Subcutaneous abdominal adipose tissue (tissue), 5 donors: ENCODE measurements around the gene NGB.

Source experiments
- H3K27ac ChIP-seq: one replicate; pipeline ENCODE4 v1.7.0; 2013; ENCODE audit warnings: low read depth, mild to moderate bottlenecking, inconsistent platforms, low read length, moderate library complexity
- H3K27me3 ChIP-seq, 5 donors: one replicate each; pipeline ENCODE4 v1.7.0; 2013; ENCODE audit warnings: low read length in 5 of 5, inconsistent platforms in 1 of 5; ENCODE audit not compliant: control insufficient read depth in 5 of 5, insufficient read depth in 4 of 5
- H3K36me3 ChIP-seq, 5 donors: one replicate each; pipeline ENCODE4 v1.7.0; 2013; ENCODE audit warnings: low read length in 5 of 5; ENCODE audit not compliant: control insufficient read depth in 5 of 5, insufficient read depth in 5 of 5
- H3K4me1 ChIP-seq, 5 donors: one replicate each; pipeline ENCODE4 v1.7.0; 2013; ENCODE audit warnings: low read length in 5 of 5, mild to moderate bottlenecking in 3 of 5, moderate library complexity in 1 of 5; ENCODE audit not compliant: control insufficient read depth in 5 of 5, insufficient read depth in 5 of 5
- H3K4me3 ChIP-seq, 5 donors: one replicate each; pipeline ENCODE4 v1.7.0; 2013; ENCODE audit warnings: low read length in 5 of 5, low read depth in 1 of 5
- H3K9ac ChIP-seq, 5 donors: one replicate each; pipeline ENCODE4 v1.7.0; 2013; ENCODE audit warnings: low read length in 5 of 5, mild to moderate bottlenecking in 4 of 5, moderate library complexity in 3 of 5
- H3K9me3 ChIP-seq, 5 donors: one replicate each; pipeline ENCODE4 v1.7.0; 2013; ENCODE audit warnings: low read length in 5 of 5; ENCODE audit not compliant: control insufficient read depth in 5 of 5
- donor health status: healthy.
- donor health status: healthy.
- donor health status: healthy.
- donor health status: healthy.
- donor health status: healthy.

NGB gene

GRCh38 chr14:77267937-77268699 is 2.9 kb downstream of the NGB start:
- Histone ChIP-seq H3K4me3 (no peak overlapping the region), H3K36me3 (no peaks in the 10 kb centered on the region), H3K27me3 (peaks cover 21 to 33% (median 26%) of the 10 kb centered on the region in 5 donors), H3K27ac (no peak overlapping the region), H3K9me3 (peaks cover 3 to 14% (median 12%) of the 10 kb centered on the region in 5 donors), H3K9ac (no peak overlapping the region), H3K4me1 (peaks cover 0 to 2% (median 0%) of the 10 kb centered on the region in 5 donors)

GRCh38 chr14:77266336-77266735 is 4.7 kb downstream of the NGB start:
- H3K4me3 ChIP-seq = no peak overlapping the region
- no peak overlapping the region for H3K27ac ChIP-seq
- no peak overlapping the region for H3K9ac ChIP-seq
- H3K36me3 ChIP-seq = no peaks in the 10 kb centered on the region
- peaks cover 0 to 2% (median 0%) of the 10 kb centered on the region in 5 donors for H3K4me1 ChIP-seq
- H3K27me3 ChIP-seq = peaks cover 18 to 26% (median 21%) of the 10 kb centered on the region in 5 donors
- H3K9me3 ChIP-seq = peaks cover 3 to 14% (median 12%) of the 10 kb centered on the region in 5 donors

GRCh38 chr14:77265561-77266335 is 5.3 kb downstream of the NGB start:
- Histone ChIP-seq H3K4me1 (no peaks in the 10 kb centered on the region), H3K9ac (no peak overlapping the region), H3K27ac (no peak overlapping the region), H3K27me3 (peaks cover 16 to 24% (median 18%) of the 10 kb centered on the region in 5 donors), H3K9me3 (peaks cover 3 to 14% (median 12%) of the 10 kb centered on the region in 5 donors), H3K36me3 (no peaks in the 10 kb centered on the region), H3K4me3 (no peak overlapping the region)

GRCh38 chr14:77265187-77265515 is 5.9 kb downstream of the NGB start:
- Histone ChIP-seq H3K36me3 (no peaks in the 10 kb centered on the region), H3K27me3 (peaks cover 14 to 22% (median 18%) of the 10 kb centered on the region in 5 donors), H3K4me3 (no peak overlapping the region), H3K4me1 (no peaks in the 10 kb centered on the region), H3K9ac (no peak overlapping the region), H3K27ac (no peak overlapping the region), H3K9me3 (peaks cover 3 to 14% (median 12%) of the 10 kb centered on the region in 5 donors)

- Histone ChIP-seq H3K9ac (no peak overlapping the region), H3K4me1 (no peaks in the 10 kb centered on the region), H3K27me3 (peaks cover 10 to 23% (median 19%) of the 10 kb centered on the region in 5 donors), H3K4me3 (no peak overlapping the region), H3K27ac (no peak overlapping the region), H3K9me3 (peaks cover 3 to 14% (median 12%) of the 10 kb centered on the region in 5 donors), H3K36me3 (no peaks in the 10 kb centered on the region)
These were observed 6.4 kb downstream of the NGB start for GRCh38 chr14:77264466-77265186.

GRCh38 chr14:77260631-77261030 is 10.4 kb downstream of the NGB start:
- no peak overlapping the region for H3K27ac ChIP-seq
- H3K36me3 ChIP-seq = no peaks in the 10 kb centered on the region
- peaks cover 0 to 19% (median 11%) of the 10 kb centered on the region in 5 donors for H3K27me3 ChIP-seq
- no peak overlapping the region for H3K9ac ChIP-seq
- no peaks in the 10 kb centered on the region for H3K9me3 ChIP-seq
- H3K4me3 ChIP-seq = no peak overlapping the region
- no peaks in the 10 kb centered on the region for H3K4me1 ChIP-seq

GRCh38 chr14:77260199-77260598 is 10.8 kb downstream of the NGB start:
- Histone ChIP-seq H3K27ac (no peak overlapping the region), H3K9ac (no peak overlapping the region), H3K4me1 (no peaks in the 10 kb centered on the region), H3K36me3 (no peaks in the 10 kb centered on the region), H3K27me3 (peaks cover 0 to 19% (median 11%) of the 10 kb centered on the region in 5 donors), H3K9me3 (no peaks in the 10 kb centered on the region), H3K4me3 (no peak overlapping the region)

- H3K4me1 ChIP-seq = no peaks in the 10 kb centered on the region
These were observed 11.8 kb downstream of the NGB start for GRCh38 chr14:77259025-77259715.

GRCh38 chr14:77258566-77258965 is 12.4 kb downstream of the NGB start:
- Histone ChIP-seq H3K9me3 (no peaks in the 10 kb centered on the region), H3K4me1 (no peaks in the 10 kb centered on the region), H3K9ac (no peak overlapping the region), H3K27ac (no peak overlapping the region), H3K36me3 (no peaks in the 10 kb centered on the region), H3K27me3 (peaks cover 5 to 19% (median 14%) of the 10 kb centered on the region in 5 donors), H3K4me3 (no peak overlapping the region)

More at GRCh38 chr14:77259025-77259715, 11.8 kb downstream of the NGB start:
- Histone ChIP-seq H3K4me3 (no peak overlapping the region), H3K9ac (no peak overlapping the region), H3K36me3 (no peaks in the 10 kb centered on the region), H3K27me3 (peaks cover 0 to 19% (median 11%) of the 10 kb centered on the region in 5 donors), H3K9me3 (no peaks in the 10 kb centered on the region), H3K27ac (no peak overlapping the region)
